ENCODE measurements around the gene CLBA1. TPM values are rescaled to one million over a fixed set of nuclear protein-coding genes. Genes with fewer than 3 reads are reported as not detected.

Gene CLBA1
- total RNA-seq, 1 experiment from 2014 or later, result 19.2 TPM

DNA sequence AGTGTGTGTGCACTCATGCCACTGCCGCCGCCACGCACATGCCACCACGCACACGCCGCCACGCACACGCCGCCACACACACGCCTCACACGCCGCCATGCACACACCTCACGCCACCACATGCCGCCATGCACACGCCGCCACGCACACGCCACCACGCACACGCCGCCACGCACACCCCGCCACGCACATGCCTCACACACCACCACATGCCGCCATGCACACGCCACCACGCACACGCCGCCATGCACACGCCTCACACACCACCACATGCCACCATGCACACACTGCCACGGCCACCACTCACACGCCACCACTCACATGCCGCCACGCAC lies 6.3 kb downstream of the CLBA1 start:
- H3K79me2 ChIP-seq (ENCODE audit: low read length), result peaks cover 5% of the 10 kb centered on the region
- intact Hi-C loops (cut with micrococcal nuclease), result no loop called here
- H3K36me3 ChIP-seq (ENCODE audit: low read depth, low read length), result 0 out of 2 replicates have a peak, but pooled peaks cover 4% of the 10 kb centered on the region
- no peaks in the 10 kb centered on the region for H3K9me3 ChIP-seq (ENCODE audit: low read length)
- TF ChIP-seq, protein P1, sequence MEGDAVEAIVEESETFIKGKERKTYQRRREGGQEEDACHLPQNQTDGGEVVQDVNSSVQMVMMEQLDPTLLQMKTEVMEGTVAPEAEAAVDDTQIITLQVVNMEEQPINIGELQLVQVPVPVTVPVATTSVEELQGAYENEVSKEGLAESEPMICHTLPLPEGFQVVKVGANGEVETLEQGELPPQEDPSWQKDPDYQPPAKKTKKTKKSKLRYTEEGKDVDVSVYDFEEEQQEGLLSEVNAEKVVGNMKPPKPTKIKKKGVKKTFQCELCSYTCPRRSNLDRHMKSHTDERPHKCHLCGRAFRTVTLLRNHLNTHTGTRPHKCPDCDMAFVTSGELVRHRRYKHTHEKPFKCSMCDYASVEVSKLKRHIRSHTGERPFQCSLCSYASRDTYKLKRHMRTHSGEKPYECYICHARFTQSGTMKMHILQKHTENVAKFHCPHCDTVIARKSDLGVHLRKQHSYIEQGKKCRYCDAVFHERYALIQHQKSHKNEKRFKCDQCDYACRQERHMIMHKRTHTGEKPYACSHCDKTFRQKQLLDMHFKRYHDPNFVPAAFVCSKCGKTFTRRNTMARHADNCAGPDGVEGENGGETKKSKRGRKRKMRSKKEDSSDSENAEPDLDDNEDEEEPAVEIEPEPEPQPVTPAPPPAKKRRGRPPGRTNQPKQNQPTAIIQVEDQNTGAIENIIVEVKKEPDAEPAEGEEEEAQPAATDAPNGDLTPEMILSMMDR (conservative IDR thresholded peaks at IDR 0.05; ENCODE audit: low read depth, low read length), result no peak
- TF ChIP-seq EZH2phosphoT487 (IDR thresholded peaks at IDR 0.05; ENCODE audit: borderline replicate concordance, low read length) (no peak), EZH2 (IDR thresholded peaks at IDR 0.05; ENCODE audit: low read length, unreplicated experiment) (no peak)
- ChIA-PET CTCF (no interaction called here), POLR2A (ENCODE audit: unreplicated experiment) (no interaction called here)
- no peak overlapping the region for H2AFZ ChIP-seq (ENCODE audit: low read length)
- no peak overlapping the region for H3K4me3 ChIP-seq (ENCODE audit: low read length)
- DNase-seq, result no peak
- peaks cover 4% of the 10 kb centered on the region; the same call in 1 of the 2 replicates for H3K4me1 ChIP-seq (ENCODE audit: insufficient read depth, low read length)
- no peak for ATAC-seq
- no peak overlapping the region for H3K27ac ChIP-seq (ENCODE audit: low read length)
- H4K20me1 ChIP-seq (ENCODE audit: low read length), result no peaks in the 10 kb centered on the region
- H3K9me2 ChIP-seq (replicated peaks; ENCODE audit: low read length), result no peaks in the 10 kb centered on the region
- no peaks in the 10 kb centered on the region for H3F3A ChIP-seq (ENCODE audit: low read length, unreplicated experiment)
- BruUV-seq (replicated peaks), result no TSS peak
- no peaks in the 10 kb centered on the region for H3K27me3 ChIP-seq (ENCODE audit: low read length)
- H3K4me2 ChIP-seq (ENCODE audit: low read length), result no peak overlapping the region
- no peak overlapping the region for H3K9ac ChIP-seq (ENCODE audit: low read length)

- no peak overlapping the region for H2AFZ ChIP-seq (ENCODE audit: low read length)
- H3K4me3 ChIP-seq (ENCODE audit: low read length), result no peak overlapping the region
- H3K36me3 ChIP-seq (ENCODE audit: low read depth, low read length), result 0 out of 2 replicates have a peak, but pooled peaks cover 4% of the 10 kb centered on the region
- no peaks in the 10 kb centered on the region for H3K79me2 ChIP-seq (ENCODE audit: low read length)
- H3K4me1 ChIP-seq (ENCODE audit: insufficient read depth, low read length), result no peaks in the 10 kb centered on the region
- no peak overlapping the region for H3K4me2 ChIP-seq (ENCODE audit: low read length)
- ATAC-seq (no peak), DNase-seq (no peak)
- no peaks in the 10 kb centered on the region for H3K27me3 ChIP-seq (ENCODE audit: low read length)
- intact Hi-C loops (cut with micrococcal nuclease), result no loop called here
- POLR2A ChIA-PET (ENCODE audit: unreplicated experiment), result no interaction called here
- no TSS peak for BruUV-seq (replicated peaks)
- TF ChIP-seq, protein P1 (conservative IDR thresholded peaks at IDR 0.05; ENCODE audit: low read depth, low read length), result no peak
- TF ChIP-seq EZH2phosphoT487 (IDR thresholded peaks at IDR 0.05; ENCODE audit: borderline replicate concordance, low read length) (no peak), EZH2 (IDR thresholded peaks at IDR 0.05; ENCODE audit: low read length, unreplicated experiment) (no peak)
- H3K9me2 ChIP-seq (replicated peaks; ENCODE audit: low read length), result no peaks in the 10 kb centered on the region
- no peaks in the 10 kb centered on the region for H3K9me3 ChIP-seq (ENCODE audit: low read length)
- CTCF ChIA-PET, result no interaction called here
- no peak overlapping the region for H3K9ac ChIP-seq (ENCODE audit: low read length)
- no peaks in the 10 kb centered on the region for H4K20me1 ChIP-seq (ENCODE audit: low read length)
- no peak overlapping the region for H3K27ac ChIP-seq (ENCODE audit: low read length)
- H3F3A ChIP-seq (ENCODE audit: low read length, unreplicated experiment), result no peaks in the 10 kb centered on the region
Measured at GRCh38 chr14:104992501-104992900, 6.9 kb downstream of the CLBA1 start.

GRCh38 chr14:104993306-104993705 lies 7.7 kb downstream of the CLBA1 start:
- ATAC-seq, result no peak
- no peaks in the 10 kb centered on the region for H4K20me1 ChIP-seq (ENCODE audit: low read length)
- H3K9ac ChIP-seq (ENCODE audit: low read length), result no peak overlapping the region
- H2AFZ ChIP-seq (ENCODE audit: low read length), result no peak overlapping the region
- H3K27ac ChIP-seq (ENCODE audit: low read length), result no peak overlapping the region
- no peaks in the 10 kb centered on the region for H3K27me3 ChIP-seq (ENCODE audit: low read length)
- no peak for DNase-seq
- intact Hi-C loops (cut with micrococcal nuclease), result no loop called here
- H3K36me3 ChIP-seq (ENCODE audit: low read depth, low read length), result 0 out of 2 replicates have a peak, but pooled peaks cover 4% of the 10 kb centered on the region
- H3K9me2 ChIP-seq (replicated peaks; ENCODE audit: low read length), result no peaks in the 10 kb centered on the region
- no peaks in the 10 kb centered on the region for H3K4me1 ChIP-seq (ENCODE audit: insufficient read depth, low read length)
- H3F3A ChIP-seq (ENCODE audit: low read length, unreplicated experiment), result no peaks in the 10 kb centered on the region
- no TSS peak for BruUV-seq (replicated peaks)
- no peaks in the 10 kb centered on the region for H3K79me2 ChIP-seq (ENCODE audit: low read length)
- no peak overlapping the region for H3K4me3 ChIP-seq (ENCODE audit: low read length)
- no peak overlapping the region for H3K4me2 ChIP-seq (ENCODE audit: low read length)
- TF ChIP-seq EZH2 (IDR thresholded peaks at IDR 0.05; ENCODE audit: low read length, unreplicated experiment), result no peak
- POLR2A ChIA-PET (ENCODE audit: unreplicated experiment), result no interaction called here
- CTCF ChIA-PET, result no interaction called here
- no peaks in the 10 kb centered on the region for H3K9me3 ChIP-seq (ENCODE audit: low read length)

All from PC-3 (cell line).